Right lobe of liver (tissue), 6 donors: Measurements from ENCODE around the gene DDX31. TPM values are rescaled to one million over a fixed set of nuclear protein-coding genes. Genes with fewer than 3 reads are reported as not detected.
A peak's percentile ranks its signal among the peaks of the same experiment; 100 is the strongest.

ENCODE experiments used
- ATAC-seq, 4 donors: fragments of 200-7000 bp; cut with Tn5 transposase; one replicate each; pipeline ENCODE4 v1.9.1; 2020; ENCODE audit warnings: mild to moderate bottlenecking in 4 of 4, moderate library complexity in 4 of 4
- DNase-seq, 3 donors: peaks; one replicate each; pipeline ENCODE4 v3.0.0-alpha.2; 2020
- H3K27ac ChIP-seq, 3 donors: fragments of 200-600 bp; one replicate each; pipeline ENCODE4 v1.8.0; 2022
- H3K27me3 ChIP-seq, 2 donors: fragments of 200-600 bp; one replicate each; pipeline ENCODE4 v1.8.0; 2022
- H3K36me3 ChIP-seq, 4 donors: fragments of 200-600 bp; sonication (generic) in 1 of 4; one replicate each; pipeline versions ENCODE4 v1.5.1 to v1.8.0; 2017 to 2022; ENCODE audit warnings: control low read depth in 1 of 4
- H3K4me1 ChIP-seq, 4 donors: fragments of 200-600 bp; sonication (generic) in 1 of 4; one replicate each; pipeline versions ENCODE4 v1.5.1 to v1.8.0; 2017 to 2022; ENCODE audit warnings: control low read depth in 1 of 4
- H3K4me3 ChIP-seq, 3 donors: fragments of 200-600 bp; one replicate each; pipeline ENCODE4 v1.8.0; 2022
- H3K9me3 ChIP-seq, 4 donors: fragments of 200-600 bp; sonication (generic) in 1 of 4; one replicate each; pipeline versions ENCODE4 v1.5.1 to v1.8.0; 2017 to 2022; ENCODE audit warnings: control low read depth in 1 of 4
- CTCF ChIP-seq, 4 donors: fragments of 200-600 bp in 3 of 4; fragments of 450-650 bp in 1 of 4; IDR thresholded peaks; one replicate each; pipeline versions ENCODE4 v1.5.1 to v1.8.0; 2016 to 2022; ENCODE audit warnings: antibody characterized with exemption in 4 of 4, mild to moderate bottlenecking in 2 of 4
- POLR2A ChIP-seq: fragments of 450-650 bp; IDR thresholded peaks from one replicate; pipeline ENCODE4 v1.6.1; 2017; ENCODE audit warnings: antibody characterized with exemption, mild to moderate bottlenecking
- WGBS: methylation state at CpG from one replicate; pipeline ENCODE4 v1.1.6; 2018; ENCODE audit warnings: low coverage, low lambda C conversion rate; ENCODE audit not compliant: insufficient coverage; ENCODE audit errors: missing lambda C conversion rate; 5-methylcytosine and 5-hydroxymethylcytosine counted together
- intact Hi-C, 2 donors: fragments of 100-400 bp; cut with DNase I; formaldehyde crosslinking; loops; one replicate each; pipeline versions ENCODE4 v1.11.2 to v1.14.1; 2022
- total RNA-seq, 6 experiments: library from RNA; depleted of rRNA in 2 of 6; stranded (reverse); fragments of >200 nt in 2 of 6; fragmentation: NEBNext Ultra II Directional in 3 of 6; extraction: Animal tissue kit (Norgen Biotek cat#: 25700) in 3 of 6; gene quantifications; one replicate each; pipeline versions ENCODE4 v1.1.0 to v1.2.4, GENCODE V29; 2016 to 2023
- donor health status: DM: no; HTN: yes; CAD: no.
- donor health status: DM: no; HTN: no; CAD: no.
- donor health status: DM: no; HTN: no; CAD: no.
- donor health status: DM: no; HTN: yes; CAD: no.
- donor health status: DM: no; HTN: yes; CAD: no.

The DDX31 gene
- total RNA-seq, 6 experiments from 2014 or later, result 7.1 to 8.7 (median 8.0) TPM

- 82% methylated on average over 2 of the region's 11 CpGs for WGBS
- Histone ChIP-seq H3K27ac (no peak overlapping the region), H3K4me1 (peaks cover 0 to 4% (median 0%) of the 10 kb centered on the region in 4 donors), H3K27me3 (no peaks in the 10 kb centered on the region), H3K9me3 (no peaks in the 10 kb centered on the region), H3K4me3 (no peak overlapping the region), H3K36me3 (peaks cover 0 to 34% (median 7%) of the 10 kb centered on the region in 4 donors)
- DNase-seq (no peak), ATAC-seq (no peak)
- TF ChIP-seq POLR2A (no peak), CTCF (IDR thresholded peaks at IDR 0.05) (no peak)
- intact Hi-C loops, result no loop called here
Measured at GRCh38 chr9:132663117-132663516, 6.7 kb downstream of the DDX31 start.

DNA sequence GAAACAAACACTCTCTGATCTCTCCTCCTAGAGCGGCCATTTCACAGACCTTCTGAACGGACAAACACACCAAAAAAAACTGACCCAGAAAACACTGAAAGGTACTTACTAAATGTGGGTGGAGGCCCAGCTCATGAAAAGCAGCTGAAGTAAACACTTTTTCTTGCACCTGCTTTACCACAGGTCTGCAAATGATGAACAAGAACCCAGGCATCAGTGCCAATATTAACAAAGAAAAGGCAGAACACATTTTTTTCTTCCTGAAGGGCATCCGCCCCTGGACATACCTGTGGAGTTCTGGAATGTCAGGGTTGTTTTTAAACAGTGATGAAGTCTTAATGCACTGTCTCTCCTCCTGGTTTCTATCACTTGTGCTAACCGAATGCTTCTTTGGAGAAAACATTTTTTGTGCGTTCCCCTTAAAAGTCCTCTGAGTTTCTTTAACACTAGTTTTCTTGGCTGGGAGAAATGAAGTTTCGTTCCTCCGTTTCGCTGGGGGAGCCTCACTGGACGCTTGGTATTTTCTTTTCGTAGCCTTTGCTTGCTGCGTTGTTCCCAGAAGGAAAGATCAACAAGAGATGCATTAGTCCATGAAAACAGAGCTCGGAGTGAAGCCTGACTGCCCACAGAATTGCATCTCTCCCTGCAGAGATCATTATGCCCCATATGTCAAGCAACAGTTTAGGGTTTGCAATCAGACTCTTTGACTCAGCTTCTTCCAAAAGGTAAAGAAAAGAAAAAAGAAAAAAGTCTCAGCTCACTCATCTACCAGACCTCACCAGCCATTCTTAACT, 7.4 kb downstream of the DDX31 start:
- TF ChIP-seq CTCF (IDR thresholded peaks at IDR 0.05), result no peak
- TF ChIP-seq POLR2A, result no peak
- no peaks in the 10 kb centered on the region for H3K4me1 ChIP-seq
- no peak for ATAC-seq
- H3K36me3 ChIP-seq, result peaks cover 0 to 38% (median 8%) of the 10 kb centered on the region in 4 donors
- H3K27ac ChIP-seq, result no peak overlapping the region
- no peak overlapping the region for H3K4me3 ChIP-seq
- no peaks in the 10 kb centered on the region for H3K9me3 ChIP-seq
- DNase-seq, result no peak
- 79% methylated on average over 11 of the region's 12 CpGs for WGBS
- H3K27me3 ChIP-seq, result no peaks in the 10 kb centered on the region
- intact Hi-C loops, result no loop called here

- ATAC-seq (no peak), DNase-seq (no peak)
- TF ChIP-seq POLR2A (no peak), CTCF (IDR thresholded peaks at IDR 0.05) (no peak)
- no peaks in the 10 kb centered on the region for H3K9me3 ChIP-seq
- H3K4me3 ChIP-seq, result no peak overlapping the region
- peaks cover 0 to 50% (median 13%) of the 10 kb centered on the region in 4 donors for H3K36me3 ChIP-seq
- no peaks in the 10 kb centered on the region for H3K4me1 ChIP-seq
- WGBS, result 85% methylated on average over 6 of the region's 7 CpGs
- intact Hi-C loops, result no loop called here
- no peaks in the 10 kb centered on the region for H3K27me3 ChIP-seq
- H3K27ac ChIP-seq, result no peak overlapping the region
Measured at GRCh38 chr9:132656299-132656698, 13.5 kb downstream of the DDX31 start.

- 68% methylated on average over 6 of the region's 6 CpGs for WGBS
- intact Hi-C loops, result no loop called here
- ATAC-seq (no peak), DNase-seq (no peak)
- H3K36me3 ChIP-seq, result peaks cover 0 to 44% (median 14%) of the 10 kb centered on the region in 4 donors
- no peaks in the 10 kb centered on the region for H3K27me3 ChIP-seq
- no peaks in the 10 kb centered on the region for H3K9me3 ChIP-seq
- no peaks in the 10 kb centered on the region for H3K4me1 ChIP-seq
- no peak overlapping the region for H3K27ac ChIP-seq
- no peak overlapping the region for H3K4me3 ChIP-seq
- peak in 3 of 4 donors; percentile 30 to 39 (median 31) for TF ChIP-seq CTCF (IDR thresholded peaks at IDR 0.05)
- TF ChIP-seq POLR2A, result no peak
Measured at GRCh38 chr9:132651259-132651658, 18.5 kb downstream of the DDX31 start.
